Ovary (tissue), 9 donors: Measurements from ENCODE around the gene CBR4. TPM values are rescaled to one million over a fixed set of nuclear protein-coding genes. Genes with fewer than 3 reads are reported as not detected.
"Not testable (repeated sequence)": the region's sequence is repeated elsewhere in the genome, so short reads cannot be mapped to it uniquely, and the experiment has no call there.

Experiments used
- DNase-seq, 5 donors: peaks; one replicate each; pipeline ENCODE4 v3.0.0-alpha.2; 2019 to 2020
- H3K27ac ChIP-seq, 2 donors: fragments of 200-600 bp; one replicate each; pipeline versions ENCODE4 v1.5.1 to v1.8.0; 2019 to 2022
- H3K27me3 ChIP-seq: fragments of 200-600 bp; one replicate; pipeline ENCODE4 v1.8.0; 2022
- H3K36me3 ChIP-seq: fragments of 200-600 bp; sonication (generic); one replicate; pipeline ENCODE4 v1.5.1; 2019
- H3K4me1 ChIP-seq: one replicate; pipeline ENCODE4 v1.8.1; 2013; ENCODE audit warnings: mild to moderate bottlenecking, moderate library complexity; ENCODE audit not compliant: insufficient read depth
- H3K4me3 ChIP-seq: fragments of 200-600 bp; sonication (generic); one replicate; pipeline ENCODE4 v1.5.1; 2017
- H3K9me3 ChIP-seq, 2 donors: fragments of 200-600 bp in 1 of 2; sonication (generic) in 1 of 2; one replicate each; pipeline versions ENCODE4 v1.5.1 to v1.8.1; 2013 to 2019; ENCODE audit warnings: mild to moderate bottlenecking in 1 of 2, moderate library complexity in 1 of 2
- CTCF ChIP-seq, 3 donors: fragments of 450-650 bp in 2 of 3; fragments of 200-600 bp in 1 of 3; IDR thresholded peaks; one replicate each; pipeline versions ENCODE4 v1.5.1 to v1.8.0; 2016 to 2022; ENCODE audit warnings: antibody characterized with exemption in 3 of 3, mild to moderate bottlenecking in 1 of 3
- EP300 ChIP-seq: sonication (generic); formaldehyde crosslinking; IDR thresholded peaks from one replicate; pipeline ENCODE4 v1.6.1; 2017; ENCODE audit warnings: antibody characterized with exemption
- POLR2A ChIP-seq: fragments of 450-650 bp; IDR thresholded peaks from one replicate; pipeline ENCODE4 v1.6.1; 2017; ENCODE audit warnings: antibody characterized with exemption, mild to moderate bottlenecking, moderate library complexity
- WGBS, 3 donors: extraction: QIAGEN DNeasy Blood & Tissue Kit in 1 of 3; methylation state at CpG; one replicate each; pipeline versions ENCODE4 v1.1.5 to v1.1.7; 2013 to 2017; 5-methylcytosine and 5-hydroxymethylcytosine counted together
- intact Hi-C, 4 donors: fragments of 100-400 bp; cut with DNase I; formaldehyde crosslinking; loops; one replicate each; pipeline versions ENCODE4 v1.11.0 to v1.15.1; 2022 to 2023
- polyA plus RNA-seq, 2 donors: library from polyadenylated mRNA; stranded (reverse); fragments of 200-250 nt in 1 of 2; fragments of 350-450 nt in 1 of 2; fragmentation: Illumina TruSeq in 1 of 2; extraction: RNeasy Lipid Tissue Mini Kit (QIAGEN cat#74804) in 1 of 2; gene quantifications; one replicate each; pipeline ENCODE4 v1.2.3, GENCODE V29; 2013 to 2014
- total RNA-seq, 7 donors: library from RNA; depleted of rRNA in 2 of 7; stranded (reverse); fragments of >200 nt in 2 of 7; fragmentation: NEBNext Ultra II Directional in 3 of 7; extraction: Animal tissue kit (Norgen Biotek cat#: 25700) in 3 of 7; gene quantifications; one replicate each; pipeline versions ENCODE4 v1.1.0 to v1.2.4, GENCODE V29; 2016 to 2023
- donor health status: DM: no; HTN: no; CAD: no; lungs with moderate emphysema.
- donor health status: DM: no; HTN: no; CAD: no.
- donor health status: Bipolar disorder and iron deficiency.
- donor health status: DM: yes; HTN: yes; CAD: no.
- donor health status: DM: no; HTN: no; CAD: no.
- donor health status: DM: yes; HTN: yes; CAD: no.

The CBR4 gene
- total and polyA plus RNA-seq, 9 donors, result 8.9 to 24.0 (median 20.1) TPM

GRCh38 chr4:168998596-168998995 is 11.5 kb downstream of the CBR4 start:
- H3K27me3 ChIP-seq, result no peaks in the 10 kb centered on the region
- H3K4me3 ChIP-seq, result no peak overlapping the region
- no peaks in the 10 kb centered on the region for H3K9me3 ChIP-seq
- TF ChIP-seq EP300 (no peak), POLR2A (no peak), CTCF (IDR thresholded peaks at IDR 0.05) (no peak)
- 91 to 93% (median 93%) methylated on average over 1 of the region's 1 CpG for WGBS, 3 donors
- H3K27ac ChIP-seq, result no peak overlapping the region
- peaks cover 5% of the 10 kb centered on the region for H3K4me1 ChIP-seq
- intact Hi-C loops, result no loop called here
- no peak for DNase-seq
- H3K36me3 ChIP-seq, result no peaks in the 10 kb centered on the region

- intact Hi-C loops, result no loop called here
- Histone ChIP-seq H3K4me1 (peaks cover 5% of the 10 kb centered on the region), H3K27me3 (no peaks in the 10 kb centered on the region), H3K36me3 (no peaks in the 10 kb centered on the region), H3K27ac (no peak overlapping the region), H3K4me3 (no peak overlapping the region), H3K9me3 (no peaks in the 10 kb centered on the region)
- 5 to 10% (median 6%) methylated on average over 2 of the region's 2 CpGs for WGBS, 3 donors
- no peak for DNase-seq
- TF ChIP-seq CTCF (IDR thresholded peaks at IDR 0.05) (peak in 1 of 3 donors; percentile 28), POLR2A (no peak)
These were observed 14.3 kb downstream of the CBR4 start for GRCh38 chr4:168995537-168996295.

GRCh38 chr4:168994958-168995357 is 15.1 kb downstream of the CBR4 start:
- intact Hi-C loops, result no loop called here
- Histone ChIP-seq H3K27me3 (no peaks in the 10 kb centered on the region), H3K4me3 (no peak overlapping the region), H3K27ac (no peak overlapping the region), H3K36me3 (no peaks in the 10 kb centered on the region), H3K9me3 (no peaks in the 10 kb centered on the region), H3K4me1 (peaks cover 5% of the 10 kb centered on the region)
- DNase-seq, result no peak
- TF ChIP-seq POLR2A, result no peak
- TF ChIP-seq CTCF (IDR thresholded peaks at IDR 0.05), result no peak
- no peak for TF ChIP-seq EP300
- WGBS, 3 donors, result 92 to 94% (median 93%) methylated on average over 4 of the region's 4 CpGs

GRCh38 chr4:168993714-168994510 is 16.1 kb downstream of the CBR4 start:
- Histone ChIP-seq H3K4me1 (peaks cover 4% of the 10 kb centered on the region), H3K4me3 (no peak overlapping the region), H3K27me3 (no peaks in the 10 kb centered on the region), H3K27ac (peak overlapping the region in 1 of 2 donors; percentile 64), H3K9me3 (no peaks in the 10 kb centered on the region), H3K36me3 (no peaks in the 10 kb centered on the region)
- 17 to 29% (median 19%) methylated on average over 13 of the region's 13 CpGs for WGBS, 3 donors
- intact Hi-C loops, result no loop called here
- DNase-seq, result peak in 2 of 5 donors; percentile 27 to 31
- TF ChIP-seq CTCF (IDR thresholded peaks at IDR 0.05), result no peak
- no peak for TF ChIP-seq EP300
- TF ChIP-seq POLR2A, result no peak

- peak overlapping the region in 1 of 2 donors; percentile 64 for H3K27ac ChIP-seq
- intact Hi-C loops, DNase-seq, H3K27me3 ChIP-seq, H3K4me1 ChIP-seq, H3K4me3 ChIP-seq, H3K36me3 ChIP-seq, H3K9me3 ChIP-seq: not testable (repeated sequence)
- 80 to 91% (median 81%) methylated on average over 7 of the region's 7 CpGs for WGBS, 3 donors
These were observed 17.0 kb downstream of the CBR4 start for GRCh38 chr4:168992952-168993482.
